HG02973 (cell line): ENCODE measurements around the gene F10.

Experiments
- ATAC-seq: cut with Tn5 transposase; IDR thresholded peaks from one replicate; pipeline ENCODE4 v1.9.1; 2021; ENCODE audit warnings: moderate library complexity; ENCODE audit not compliant: unreplicated experiment

Gene F10

GRCh38 chr13:113166681-113167080 lies 44.1 kb downstream of the F10 start:
- ATAC-seq = no peak

DNA sequence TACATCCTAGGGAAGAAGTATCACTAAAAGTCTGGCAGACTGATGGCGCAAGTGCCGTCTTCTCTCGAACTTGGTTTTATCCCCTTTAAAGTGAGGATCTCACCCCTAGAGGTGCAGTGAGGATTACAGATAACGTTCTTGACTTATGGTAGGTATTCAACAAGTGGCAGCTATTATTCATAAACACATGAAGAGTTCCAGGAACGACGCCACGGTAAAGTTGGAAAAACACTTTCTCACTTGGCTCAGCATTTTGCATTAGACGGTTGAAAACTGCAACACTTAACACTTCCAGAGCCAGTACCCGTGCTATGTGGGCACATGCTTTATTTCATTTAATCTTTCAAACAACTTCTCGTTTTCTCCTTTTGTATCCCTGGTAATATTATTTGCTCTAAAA lies 44.6 kb downstream of the F10 start:
- no peak for ATAC-seq

- no peak for ATAC-seq
Observed at GRCh38 chr13:113167575-113167974, 45.0 kb downstream of the F10 start.

- no peak for ATAC-seq
Observed at GRCh38 chr13:113168211-113168610, 45.6 kb downstream of the F10 start.

DNA sequence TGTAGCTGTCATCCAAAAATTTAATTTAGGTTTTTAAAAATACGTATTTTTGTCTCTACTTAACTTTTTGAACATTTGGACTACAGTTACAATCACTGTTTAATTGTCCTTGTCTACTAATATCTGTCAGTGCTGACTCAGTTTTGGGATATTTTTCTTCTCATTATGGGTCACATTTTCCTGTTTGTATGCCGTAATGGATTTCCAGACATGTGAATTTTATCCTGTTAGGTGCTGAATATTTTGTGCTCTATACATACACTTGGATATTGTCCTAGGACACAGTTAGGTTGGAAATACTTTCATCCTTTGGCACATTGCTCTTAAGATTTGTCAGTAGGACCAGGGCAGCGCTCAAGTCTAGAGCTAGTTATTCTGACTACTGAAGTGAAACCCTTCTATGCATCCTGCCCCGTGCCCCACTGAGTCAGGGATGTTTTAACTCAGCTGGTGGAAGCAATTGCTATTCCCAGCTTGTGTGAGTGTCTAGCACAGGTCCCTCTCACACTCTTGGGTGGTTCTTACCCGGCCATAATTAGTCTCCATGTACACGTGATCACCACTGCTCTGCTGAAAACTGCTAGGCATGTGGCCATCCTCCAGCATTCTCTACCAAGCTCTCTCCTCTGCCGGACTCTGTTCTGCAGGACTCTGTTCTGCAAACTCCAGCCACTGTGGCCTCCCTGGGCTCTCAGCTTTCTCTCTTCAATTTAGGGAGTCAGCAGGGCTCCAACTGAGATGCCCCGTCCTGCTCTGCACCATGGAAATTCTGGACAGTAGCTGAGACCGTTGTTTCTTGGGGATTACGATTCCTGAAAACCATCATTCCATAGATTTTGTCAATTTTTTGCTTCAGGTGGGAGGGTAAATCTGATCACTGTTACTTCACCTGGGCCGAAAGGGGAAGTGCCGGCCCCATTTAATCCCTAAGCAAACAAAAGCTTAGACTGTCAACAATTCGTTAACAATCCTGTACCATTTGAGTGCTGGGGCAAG lies 47.0 kb downstream of the F10 start:
- ATAC-seq = no peak

GRCh38 chr13:113170511-113170910 lies 47.9 kb downstream of the F10 start:
- no peak for ATAC-seq

DNA sequence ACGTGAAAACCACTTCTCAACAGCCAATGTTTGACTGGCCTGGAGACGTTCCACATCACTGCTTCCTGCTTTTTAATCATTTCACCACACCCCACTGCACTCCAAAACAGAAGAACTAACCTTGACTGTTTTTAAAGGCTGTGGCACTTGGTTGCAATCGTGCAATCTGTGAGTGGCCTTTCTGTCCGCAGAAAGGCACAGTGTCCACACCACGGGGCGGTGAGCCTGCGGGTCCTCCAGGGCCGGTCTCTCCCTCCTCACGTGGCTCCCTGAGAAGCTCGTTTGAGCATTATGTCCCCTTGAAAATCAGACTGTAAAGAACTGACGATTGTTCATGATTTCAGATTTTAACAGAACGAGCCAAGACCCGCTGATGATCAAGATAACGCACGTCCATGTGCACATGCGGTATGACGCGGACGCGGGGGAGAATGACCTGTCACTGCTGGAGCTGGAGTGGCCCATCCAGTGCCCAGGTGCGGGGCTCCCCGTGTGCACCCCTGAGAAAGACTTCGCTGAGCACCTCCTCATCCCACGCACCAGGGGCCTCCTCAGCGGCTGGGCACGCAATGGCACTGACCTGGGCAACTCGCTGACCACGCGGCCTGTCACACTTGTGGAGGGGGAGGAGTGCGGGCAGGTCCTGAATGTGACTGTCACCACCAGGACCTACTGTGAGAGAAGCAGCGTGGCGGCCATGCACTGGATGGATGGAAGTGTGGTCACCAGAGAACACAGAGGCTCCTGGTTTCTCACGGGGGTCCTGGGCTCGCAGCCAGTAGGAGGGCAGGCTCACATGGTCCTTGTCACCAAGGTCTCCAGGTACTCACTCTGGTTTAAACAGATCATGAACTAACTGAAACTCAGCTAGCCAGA lies 48.9 kb downstream of the F10 start:
- ATAC-seq = no peak

DNA sequence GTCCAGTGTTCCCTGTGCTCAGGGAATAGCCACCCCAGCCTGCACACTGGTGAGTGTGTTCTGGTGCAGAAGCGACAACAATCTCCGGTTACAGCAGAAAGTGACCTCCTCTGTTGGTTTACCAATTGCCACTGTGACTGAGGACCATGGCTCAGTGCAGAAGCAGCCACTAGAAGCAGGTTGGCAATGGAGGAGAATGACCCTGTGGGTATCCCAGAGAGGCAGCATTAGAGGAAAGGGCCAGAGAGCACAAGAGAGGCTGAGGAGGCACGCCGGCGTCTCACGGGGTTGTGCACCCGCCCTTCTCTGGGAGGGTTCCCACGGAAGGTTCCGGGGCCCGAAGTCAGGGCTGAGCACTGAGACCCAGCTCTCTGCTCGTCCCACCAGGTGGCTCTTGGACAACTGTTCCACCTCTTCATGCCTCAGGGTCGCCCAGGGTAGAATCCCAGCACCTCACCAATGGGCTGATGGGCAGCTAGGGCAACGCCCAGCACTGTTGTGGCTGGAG lies 49.9 kb downstream of the F10 start:
- no peak for ATAC-seq

DNA sequence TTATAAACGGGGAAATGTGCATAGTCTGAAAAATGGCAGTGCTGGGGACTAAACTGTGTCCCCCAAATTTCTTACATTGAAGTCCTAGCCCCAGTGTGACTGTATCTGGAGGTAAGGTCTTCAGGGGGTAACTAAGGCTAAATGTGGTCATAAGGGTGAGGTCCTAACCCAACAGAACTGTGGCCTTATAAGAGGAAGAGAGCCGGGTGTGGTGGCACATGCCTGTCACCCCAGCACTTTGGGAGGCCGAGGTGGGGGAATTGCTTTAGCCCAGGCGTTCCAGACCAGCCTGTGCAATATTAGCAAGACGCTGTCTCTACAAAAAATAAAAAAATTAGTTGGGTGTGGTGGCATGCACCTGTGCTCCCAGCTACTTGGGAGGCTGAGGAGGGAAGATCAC lies 53.7 kb downstream of the F10 start:
- no peak for ATAC-seq

DNA sequence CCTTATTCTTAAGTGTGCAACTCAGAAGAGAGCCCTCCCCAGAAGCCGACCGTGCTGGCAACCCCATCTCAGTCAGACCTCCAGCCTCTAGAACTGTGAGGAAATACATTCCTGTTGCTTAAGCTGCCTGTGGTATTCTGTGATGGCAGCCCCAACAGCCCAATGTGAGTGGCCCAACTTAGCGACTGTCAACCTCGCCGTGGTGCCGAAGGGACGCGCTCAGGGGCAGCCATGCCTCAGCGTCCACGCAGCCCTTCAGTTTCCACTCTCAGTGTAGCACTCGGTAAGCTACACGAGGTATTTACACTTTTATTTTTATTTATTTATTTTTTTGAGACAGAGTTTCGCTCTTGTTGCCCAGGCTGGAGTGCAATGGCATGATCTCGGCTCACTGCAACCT lies 54.2 kb downstream of the F10 start:
- no peak for ATAC-seq

- ATAC-seq = no peak
Observed at GRCh38 chr13:113178070-113178895, 55.7 kb downstream of the F10 start.

- ATAC-seq = no peak
Observed at GRCh38 chr13:113178896-113179167, 56.2 kb downstream of the F10 start.

DNA sequence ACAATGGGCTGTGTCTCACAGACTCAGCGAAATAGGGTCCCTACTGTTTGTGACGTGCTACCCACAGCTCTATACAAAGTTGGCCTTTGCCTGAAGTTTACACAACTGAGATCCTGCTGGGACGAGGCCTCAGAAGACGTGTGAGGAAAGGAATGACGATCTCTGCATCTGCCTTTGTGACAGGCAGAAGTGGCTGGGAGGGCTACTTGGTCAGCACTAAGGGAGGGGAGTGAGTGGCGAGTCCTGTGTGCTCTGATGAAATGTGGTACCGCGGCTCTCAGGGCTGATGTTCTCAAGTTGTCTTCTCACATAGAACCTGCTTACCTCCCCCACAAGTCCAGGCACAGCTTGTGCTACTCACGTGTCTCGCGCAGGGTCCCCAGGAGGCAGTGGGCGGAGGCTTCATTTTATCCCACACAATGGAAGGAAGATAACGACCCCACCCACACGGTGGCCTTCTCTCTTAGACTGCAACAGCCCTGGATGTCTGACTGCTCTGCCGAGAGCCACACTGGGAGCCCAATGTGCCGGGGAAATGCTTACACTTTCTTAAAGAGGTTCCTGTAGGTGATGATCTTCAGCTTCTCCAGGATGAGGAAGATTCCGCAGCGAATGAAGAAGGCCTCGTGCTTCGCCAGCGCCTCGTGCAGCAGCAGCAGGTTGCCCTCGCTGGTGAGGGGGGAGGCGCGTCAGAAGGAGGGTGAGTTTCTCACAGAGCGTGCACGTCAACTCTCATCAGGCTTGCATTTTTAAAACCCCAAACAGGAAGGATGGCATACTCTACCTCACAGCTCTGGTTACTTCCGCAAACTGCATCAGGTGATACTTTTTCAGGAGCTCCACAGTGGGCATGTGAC lies 57.0 kb downstream of the F10 start:
- no peak for ATAC-seq

GRCh38 chr13:113182046-113182445 lies 59.4 kb downstream of the F10 start:
- no peak for ATAC-seq

- no peak for ATAC-seq
Observed at GRCh38 chr13:113183450-113184129, 61.0 kb downstream of the F10 start.

GRCh38 chr13:113184568-113185440 lies 62.2 kb downstream of the F10 start:
- no peak for ATAC-seq

DNA sequence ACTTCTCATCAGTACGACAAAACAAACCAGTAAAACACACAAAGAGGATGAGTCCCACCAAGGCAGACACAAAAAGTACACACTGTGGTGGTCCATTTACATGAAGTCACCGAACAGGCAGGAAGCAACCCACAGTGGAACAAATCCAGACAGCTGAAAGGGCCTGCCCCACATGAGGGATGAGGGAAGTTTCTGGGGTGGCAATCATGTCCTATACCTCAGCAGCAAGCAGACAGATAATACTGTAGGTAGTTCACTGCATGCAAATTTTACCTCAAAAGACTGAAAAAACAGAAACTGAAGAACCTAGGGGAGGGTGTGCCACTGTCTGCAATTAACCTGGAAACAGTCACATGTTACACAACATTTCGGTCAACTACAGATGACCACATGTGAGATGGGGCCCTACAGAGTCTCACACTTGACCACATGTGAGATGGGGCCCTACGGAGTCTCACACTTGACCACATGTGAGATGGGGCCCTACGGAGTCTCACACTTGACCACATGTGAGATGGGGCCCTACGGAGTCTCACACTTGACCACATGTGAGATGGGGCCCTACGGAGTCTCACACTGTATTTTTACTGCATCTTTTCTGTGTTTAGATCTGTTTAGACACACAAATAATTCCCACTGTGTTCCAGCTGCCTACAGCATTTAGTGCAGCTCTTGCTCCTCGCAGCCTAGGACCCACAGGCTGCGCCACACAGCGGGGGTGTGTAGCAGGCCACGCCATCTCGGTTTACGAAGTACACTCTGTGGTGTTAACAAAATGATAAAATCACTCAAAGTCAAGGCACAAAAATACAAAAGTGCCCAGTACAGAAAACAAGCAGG lies 63.7 kb downstream of the F10 start:
- peak; percentile 69 for ATAC-seq

DNA sequence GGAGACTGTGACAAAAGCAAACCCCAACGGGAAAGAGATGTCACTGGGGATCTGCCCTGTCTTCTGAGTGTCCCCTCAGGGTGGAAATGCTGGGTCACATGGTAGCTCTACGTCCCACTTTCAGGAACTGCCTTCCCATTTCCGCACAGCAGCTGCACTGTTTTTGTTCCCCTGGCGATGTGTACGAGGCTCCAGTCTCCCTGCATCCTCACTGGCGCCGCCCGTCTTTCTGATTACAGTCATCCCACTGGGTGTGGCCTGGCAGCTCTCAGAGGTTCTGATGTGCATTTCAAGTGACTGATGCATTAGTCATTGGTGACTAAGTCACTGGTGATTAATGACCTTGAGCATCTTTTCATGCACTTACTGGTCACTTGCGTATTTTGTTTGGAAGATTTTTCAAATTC lies 64.7 kb downstream of the F10 start:
- ATAC-seq = no peak
